Measurements from ENCODE around the gene SMNDC1. TPM values are rescaled to one million over a fixed set of nuclear protein-coding genes. Genes with fewer than 3 reads are reported as not detected.
A peak's percentile ranks its signal among the peaks of the same experiment; 100 is the strongest.

Gene SMNDC1
- total RNA-seq, 1 experiment from 2014 or later: 48.2 TPM

- intact Hi-C loops (cut with micrococcal nuclease): loop anchor here (1.0 to 5.0 kb wide), 4 partner anchors 193 to 566 kb away; partner anchors contain the start of gene PDCD4
- H3K4me1 Mint-ChIP-seq (ENCODE audit: insufficient read depth, unreplicated experiment): peaks cover 10% of the 10 kb centered on the region
- H3K27me3 Mint-ChIP-seq (ENCODE audit: insufficient read depth, unreplicated experiment): no peaks in the 10 kb centered on the region
- no TSS peak for BruUV-seq (replicated peaks)
- DNase-seq (ENCODE audit: unreplicated experiment): no peak
- H3K9me3 Mint-ChIP-seq (ENCODE audit: unreplicated experiment): no peaks in the 10 kb centered on the region
- peak overlapping the region; percentile 95 for H3K27ac Mint-ChIP-seq (ENCODE audit: low read depth, unreplicated experiment)
- TF ChIP-seq CTCF (IDR thresholded peaks at IDR 0.05; ENCODE audit: unreplicated experiment): no peak
- ChIA-PET CTCF (interaction anchor here (0.6 to 7.0 kb wide), 19 partner anchors 17 to 770 kb away, joined by 3 to 87 read pairs (median 4); partner anchors contain the start of genes ADRA2A and MXI1), POLR2A (interaction anchor here (0.7 to 4.8 kb wide), 15 partner anchors 11 to 621 kb away, joined by 3 to 44 read pairs (median 7); partner anchors contain the start of genes PDCD4 and SMC3)
- H3K4me3 Mint-ChIP-seq (ENCODE audit: unreplicated experiment): no peak overlapping the region
- peaks cover 22% of the 10 kb centered on the region for H3K36me3 Mint-ChIP-seq (ENCODE audit: insufficient read depth, unreplicated experiment)
These were observed 1.7 kb upstream of the SMNDC1 start for GRCh38 chr10:110306452-110306768.

GRCh38 chr10:110305767-110306451 lies 1.2 kb upstream of the SMNDC1 start:
- ChIA-PET CTCF (interaction anchor here (0.6 to 7.0 kb wide), 25 partner anchors 9 to 771 kb away, joined by 3 to 87 read pairs (median 4); partner anchors contain the start of gene ADRA2A), POLR2A (interaction anchor here (0.6 to 4.8 kb wide), 33 partner anchors 8 to 622 kb away, joined by 3 to 44 read pairs (median 4); partner anchors contain the start of genes MXI1, PDCD4 and SMC3)
- no TSS peak for BruUV-seq (replicated peaks)
- peak overlapping the region; percentile 94 for H3K4me3 Mint-ChIP-seq (ENCODE audit: unreplicated experiment)
- peak; percentile 65 for TF ChIP-seq CTCF (IDR thresholded peaks at IDR 0.05; ENCODE audit: unreplicated experiment)
- peak overlapping the region; percentile 95 for H3K27ac Mint-ChIP-seq (ENCODE audit: low read depth, unreplicated experiment)
- H3K27me3 Mint-ChIP-seq (ENCODE audit: insufficient read depth, unreplicated experiment): no peaks in the 10 kb centered on the region
- H3K4me1 Mint-ChIP-seq (ENCODE audit: insufficient read depth, unreplicated experiment): peaks cover 10% of the 10 kb centered on the region
- peak; percentile 86 for DNase-seq (ENCODE audit: unreplicated experiment)
- intact Hi-C loops (cut with micrococcal nuclease): loop anchor here (1.0 to 5.0 kb wide), 4 partner anchors 193 to 566 kb away; partner anchors contain the start of gene PDCD4
- no peaks in the 10 kb centered on the region for H3K9me3 Mint-ChIP-seq (ENCODE audit: unreplicated experiment)
- H3K36me3 Mint-ChIP-seq (ENCODE audit: insufficient read depth, unreplicated experiment): peaks cover 26% of the 10 kb centered on the region

- H3K27ac Mint-ChIP-seq (ENCODE audit: low read depth, unreplicated experiment): peak overlapping the region; percentile 95
- BruUV-seq (replicated peaks): no TSS peak
- intact Hi-C loops (cut with micrococcal nuclease): no loop called here
These were observed 333 bp downstream of the SMNDC1 start for GRCh38 chr10:110304394-110304779.

More at GRCh38 chr10:110304394-110304779, 333 bp downstream of the SMNDC1 start:
- POLR2A ChIA-PET: interaction anchor here (0.9 to 4.8 kb wide), 24 partner anchors 9 to 615 kb away, joined by 3 to 44 read pairs (median 5); partner anchors contain the start of genes BBIP1, MXI1, SHOC2 and SMC3
- Mint-ChIP-seq H3K9me3 (ENCODE audit: unreplicated experiment) (no peaks in the 10 kb centered on the region), H3K36me3 (ENCODE audit: insufficient read depth, unreplicated experiment) (peaks cover 41% of the 10 kb centered on the region), H3K27me3 (ENCODE audit: insufficient read depth, unreplicated experiment) (no peaks in the 10 kb centered on the region), H3K4me1 (ENCODE audit: insufficient read depth, unreplicated experiment) (peaks cover 10% of the 10 kb centered on the region), H3K4me3 (ENCODE audit: unreplicated experiment) (peak overlapping the region; percentile 94)
- CTCF ChIA-PET: interaction anchor here (0.9 to 7.0 kb wide), 5 partner anchors 195 to 306 kb away, joined by 3 to 87 read pairs (median 33); no protein-coding TSS in a partner anchor
- no peak for TF ChIP-seq CTCF (IDR thresholded peaks at IDR 0.05; ENCODE audit: unreplicated experiment)
- DNase-seq (ENCODE audit: unreplicated experiment): no peak

Measured in MCF 10A (cell line).